ENCODE data around the gene BTF3. TPM values are rescaled to one million over a fixed set of nuclear protein-coding genes. Genes with fewer than 3 reads are reported as not detected.

BTF3 gene
- total RNA-seq, 2 experiments from 2014 or later = 1,100 to 1,123 TPM

GRCh38 chr5:73531356-73531755 is 33.1 kb downstream of the BTF3 start:
- Mint-ChIP-seq H3K27me3 (ENCODE audit: low read depth) (peaks cover 18% of the 10 kb centered on the region), H3K4me3 (no peak overlapping the region), H3K4me1 (ENCODE audit: low read depth) (no peaks in the 10 kb centered on the region), H3K27ac (no peak overlapping the region), H3K36me3 (ENCODE audit: low read depth) (no peaks in the 10 kb centered on the region), H3K9me3 (no peaks in the 10 kb centered on the region)
- CTCF ChIA-PET = interaction anchor here (1.0 kb wide), 1 partner anchor 12 kb away, joined by 3 read pairs; no protein-coding TSS in a partner anchor
- no peak for DNase-seq
- intact Hi-C loops (cut with micrococcal nuclease) = loop anchor here (10.0 kb wide), 1 partner anchor 317 kb away; no protein-coding TSS in a partner anchor

GRCh38 chr5:73532195-73532594 is 34.0 kb downstream of the BTF3 start:
- no peaks in the 10 kb centered on the region for H3K36me3 Mint-ChIP-seq (ENCODE audit: low read depth)
- DNase-seq = no peak
- intact Hi-C loops (cut with micrococcal nuclease) = loop anchor here (10.0 kb wide), 1 partner anchor 317 kb away; no protein-coding TSS in a partner anchor
- CTCF ChIA-PET = no interaction called here
- no peak overlapping the region for H3K27ac Mint-ChIP-seq
- H3K4me3 Mint-ChIP-seq = no peak overlapping the region
- H3K9me3 Mint-ChIP-seq = no peaks in the 10 kb centered on the region
- H3K27me3 Mint-ChIP-seq (ENCODE audit: low read depth) = peaks cover 17% of the 10 kb centered on the region
- no peaks in the 10 kb centered on the region for H3K4me1 Mint-ChIP-seq (ENCODE audit: low read depth)

- intact Hi-C loops (cut with micrococcal nuclease) = loop anchor here (10.0 kb wide), 1 partner anchor 319 kb away; no protein-coding TSS in a partner anchor
- Mint-ChIP-seq H3K36me3 (ENCODE audit: low read depth) (no peaks in the 10 kb centered on the region), H3K27me3 (ENCODE audit: low read depth) (peaks cover 17% of the 10 kb centered on the region), H3K4me3 (no peak overlapping the region), H3K4me1 (ENCODE audit: low read depth) (no peaks in the 10 kb centered on the region), H3K27ac (no peak overlapping the region), H3K9me3 (no peaks in the 10 kb centered on the region)
- CTCF ChIA-PET = interaction anchor here (7.3 kb wide), 1 partner anchor 14 kb away, joined by 105 read pairs; no protein-coding TSS in a partner anchor
- DNase-seq = no peak
Measured at GRCh38 chr5:73534011-73534644, 35.9 kb downstream of the BTF3 start.

- H3K27ac Mint-ChIP-seq = no peak overlapping the region
- H3K36me3 Mint-ChIP-seq (ENCODE audit: low read depth) = no peaks in the 10 kb centered on the region
- DNase-seq = no peak
- no peaks in the 10 kb centered on the region for H3K4me1 Mint-ChIP-seq (ENCODE audit: low read depth)
- peaks cover 17% of the 10 kb centered on the region for H3K27me3 Mint-ChIP-seq (ENCODE audit: low read depth)
- no peak overlapping the region for H3K4me3 Mint-ChIP-seq
- intact Hi-C loops (cut with micrococcal nuclease) = loop anchor here (5.0 to 10.0 kb wide), 2 partner anchors 83 to 320 kb away; no protein-coding TSS in a partner anchor
- no peaks in the 10 kb centered on the region for H3K9me3 Mint-ChIP-seq
- CTCF ChIA-PET = interaction anchor here (0.7 to 7.3 kb wide), 5 partner anchors 8 to 1697 kb away, joined by 3 to 105 read pairs (median 10); no protein-coding TSS in a partner anchor
Measured at GRCh38 chr5:73534971-73535370, 36.7 kb downstream of the BTF3 start.

GRCh38 chr5:73539730-73540129 is 41.5 kb downstream of the BTF3 start:
- DNase-seq = no peak
- no peak overlapping the region for H3K27ac Mint-ChIP-seq
- no peaks in the 10 kb centered on the region for H3K9me3 Mint-ChIP-seq
- H3K36me3 Mint-ChIP-seq (ENCODE audit: low read depth) = no peaks in the 10 kb centered on the region
- no peaks in the 10 kb centered on the region for H3K4me1 Mint-ChIP-seq (ENCODE audit: low read depth)
- no peak overlapping the region for H3K4me3 Mint-ChIP-seq
- H3K27me3 Mint-ChIP-seq (ENCODE audit: low read depth) = peaks cover 9% of the 10 kb centered on the region
- CTCF ChIA-PET = interaction anchor here (0.6 to 7.3 kb wide), 3 partner anchors 9 to 260 kb away, joined by 3 to 105 read pairs (median 3); no protein-coding TSS in a partner anchor
- intact Hi-C loops (cut with micrococcal nuclease) = loop anchor here (5.0 to 10.0 kb wide), 2 partner anchors 87 to 325 kb away; no protein-coding TSS in a partner anchor

- no peak overlapping the region for H3K4me3 Mint-ChIP-seq
- no peaks in the 10 kb centered on the region for H3K4me1 Mint-ChIP-seq (ENCODE audit: low read depth)
- peaks cover 9% of the 10 kb centered on the region for H3K27me3 Mint-ChIP-seq (ENCODE audit: low read depth)
- no peaks in the 10 kb centered on the region for H3K9me3 Mint-ChIP-seq
- intact Hi-C loops (cut with micrococcal nuclease) = no loop called here
- no peak for DNase-seq
- CTCF ChIA-PET = interaction anchor here (0.6 to 7.3 kb wide), 2 partner anchors 8 to 20 kb away, joined by 3 to 105 read pairs; no protein-coding TSS in a partner anchor
- no peak overlapping the region for H3K27ac Mint-ChIP-seq
- H3K36me3 Mint-ChIP-seq (ENCODE audit: low read depth) = no peaks in the 10 kb centered on the region
Measured at GRCh38 chr5:73540192-73540591, 42.0 kb downstream of the BTF3 start.

- intact Hi-C loops (cut with micrococcal nuclease) = no loop called here
- Mint-ChIP-seq H3K9me3 (no peaks in the 10 kb centered on the region), H3K4me1 (ENCODE audit: low read depth) (no peaks in the 10 kb centered on the region), H3K36me3 (ENCODE audit: low read depth) (no peaks in the 10 kb centered on the region), H3K27me3 (ENCODE audit: low read depth) (peaks cover 12% of the 10 kb centered on the region), H3K27ac (no peak overlapping the region), H3K4me3 (no peak overlapping the region)
- DNase-seq = no peak
- CTCF ChIA-PET = interaction anchor here (0.6 to 1.2 kb wide), 5 partner anchors 12 to 52 kb away, joined by 3 to 4 read pairs (median 3); no protein-coding TSS in a partner anchor
Measured at GRCh38 chr5:73542020-73542419, 43.8 kb downstream of the BTF3 start.

GRCh38 chr5:73544429-73545402 is 46.5 kb downstream of the BTF3 start:
- H3K9me3 Mint-ChIP-seq = no peaks in the 10 kb centered on the region
- CTCF ChIA-PET = no interaction called here
- peaks cover 12% of the 10 kb centered on the region for H3K27me3 Mint-ChIP-seq (ENCODE audit: low read depth)
- H3K4me3 Mint-ChIP-seq = no peak overlapping the region
- DNase-seq = no peak
- no peaks in the 10 kb centered on the region for H3K36me3 Mint-ChIP-seq (ENCODE audit: low read depth)
- H3K27ac Mint-ChIP-seq = no peak overlapping the region
- no peaks in the 10 kb centered on the region for H3K4me1 Mint-ChIP-seq (ENCODE audit: low read depth)
- intact Hi-C loops (cut with micrococcal nuclease) = no loop called here

- H3K27ac Mint-ChIP-seq = no peak overlapping the region
- H3K36me3 Mint-ChIP-seq (ENCODE audit: low read depth) = no peaks in the 10 kb centered on the region
- H3K4me3 Mint-ChIP-seq = no peak overlapping the region
- H3K27me3 Mint-ChIP-seq (ENCODE audit: low read depth) = peaks cover 9% of the 10 kb centered on the region
- H3K9me3 Mint-ChIP-seq = no peaks in the 10 kb centered on the region
- no peak for DNase-seq
- H3K4me1 Mint-ChIP-seq (ENCODE audit: low read depth) = no peaks in the 10 kb centered on the region
- CTCF ChIA-PET = no interaction called here
- intact Hi-C loops (cut with micrococcal nuclease) = no loop called here
Measured at GRCh38 chr5:73545403-73545779, 47.1 kb downstream of the BTF3 start.

- CTCF ChIA-PET = no interaction called here
- Mint-ChIP-seq H3K4me3 (no peak overlapping the region), H3K4me1 (ENCODE audit: low read depth) (no peaks in the 10 kb centered on the region), H3K27me3 (ENCODE audit: low read depth) (peaks cover 3% of the 10 kb centered on the region), H3K36me3 (ENCODE audit: low read depth) (peaks cover 3% of the 10 kb centered on the region), H3K9me3 (no peaks in the 10 kb centered on the region), H3K27ac (no peak overlapping the region)
- no peak for DNase-seq
- intact Hi-C loops (cut with micrococcal nuclease) = no loop called here
Measured at GRCh38 chr5:73550016-73550415, 51.8 kb downstream of the BTF3 start.

- Mint-ChIP-seq H3K36me3 (ENCODE audit: low read depth) (peaks cover 7% of the 10 kb centered on the region), H3K4me1 (ENCODE audit: low read depth) (no peaks in the 10 kb centered on the region), H3K27ac (no peak overlapping the region), H3K9me3 (no peaks in the 10 kb centered on the region), H3K4me3 (no peak overlapping the region), H3K27me3 (ENCODE audit: low read depth) (no peaks in the 10 kb centered on the region)
- DNase-seq = no peak
- intact Hi-C loops (cut with micrococcal nuclease) = no loop called here
- CTCF ChIA-PET = no interaction called here
Measured at GRCh38 chr5:73552642-73553041, 54.4 kb downstream of the BTF3 start.
